Dermis blood vessel endothelial cell (primary cell): ENCODE data around the gene ZNHIT2. TPM values are rescaled to one million over a fixed set of nuclear protein-coding genes. Genes with fewer than 3 reads are reported as not detected.

Experiments
- DNase-seq: peaks from one replicate; pipeline ENCODE4 v3.0.0; 2010
- total RNA-seq: library from RNA; depleted of rRNA; stranded (reverse); fragments of >200 nt; gene quantifications from 2 replicates; pipeline ENCODE4 v1.2.3, GENCODE V29; 2014

ZNHIT2 gene
- total RNA-seq, 1 donor from 2014 or later = 13.1 TPM

- DNase-seq = peak; percentile 90
Observed at GRCh38 chr11:65134240-65134951, 16.9 kb upstream of the ZNHIT2 start, which contains the start of gene SYVN1. Gene SYVN1 (minus strand): TSS chr11:65134519. CDS start chr11:65133601, 918 bp downstream.

GRCh38 chr11:65133724-65134123 is 16.2 kb upstream of the ZNHIT2 start:
- DNase-seq = peak; percentile 44

GRCh38 chr11:65132988-65133700 is 15.6 kb upstream of the ZNHIT2 start:
- DNase-seq = peak; percentile 28

- DNase-seq = no peak
Observed at GRCh38 chr11:65132238-65132987, 14.9 kb upstream of the ZNHIT2 start.

- no peak for DNase-seq
Observed at GRCh38 chr11:65131895-65132237, 14.4 kb upstream of the ZNHIT2 start.

GRCh38 chr11:65131417-65131776 is 13.9 kb upstream of the ZNHIT2 start:
- DNase-seq = no peak

- no peak for DNase-seq
Observed at GRCh38 chr11:65130631-65131416, 13.3 kb upstream of the ZNHIT2 start.

GRCh38 chr11:65129649-65130441 is 12.3 kb upstream of the ZNHIT2 start:
- no peak for DNase-seq

GRCh38 chr11:65128182-65129145 is 11.0 kb upstream of the ZNHIT2 start:
- no peak for DNase-seq

GRCh38 chr11:65127473-65128181 is 10.1 kb upstream of the ZNHIT2 start:
- DNase-seq = no peak

- DNase-seq = no peak
Observed at GRCh38 chr11:65126624-65127274, 9.2 kb upstream of the ZNHIT2 start.

GRCh38 chr11:65125197-65126056 is 7.9 kb upstream of the ZNHIT2 start:
- DNase-seq = no peak

GRCh38 chr11:65124480-65125196 is 7.1 kb upstream of the ZNHIT2 start:
- no peak for DNase-seq

- peak; percentile 99 for DNase-seq
Observed at GRCh38 chr11:65121865-65122696, 4.6 kb upstream of the ZNHIT2 start, which contains the start of the genes FAU and MRPL49. Gene FAU (minus strand): TSS chr11:65122134. CDS start chr11:65121813, 321 bp downstream. Gene MRPL49 (plus strand): TSS chr11:65122321. CDS start chr11:65122347, 26 bp downstream.

- peak; percentile 37 for DNase-seq
Observed at GRCh38 chr11:65121447-65121864, 4.0 kb upstream of the ZNHIT2 start.

- DNase-seq = no peak
Observed at GRCh38 chr11:65120831-65121230, 3.3 kb upstream of the ZNHIT2 start.

- no peak for DNase-seq
Observed at GRCh38 chr11:65119670-65119995, 2.1 kb upstream of the ZNHIT2 start.
